Stimulated activated CD4-positive, alpha-beta T cell treated with anti-CD3 and anti-CD28 coated beads, TNF-alpha, amount 100 ng/mL, for 24 hours (primary cell): ENCODE measurements around the gene C1orf21.

ENCODE experiments used
- DNase-seq, 3 experiments: peaks; one replicate each; pipeline ENCODE4 v3.0.0-alpha.2; 2020; ENCODE audit warnings: low read depth in 3 of 3

C1orf21 gene

DNA sequence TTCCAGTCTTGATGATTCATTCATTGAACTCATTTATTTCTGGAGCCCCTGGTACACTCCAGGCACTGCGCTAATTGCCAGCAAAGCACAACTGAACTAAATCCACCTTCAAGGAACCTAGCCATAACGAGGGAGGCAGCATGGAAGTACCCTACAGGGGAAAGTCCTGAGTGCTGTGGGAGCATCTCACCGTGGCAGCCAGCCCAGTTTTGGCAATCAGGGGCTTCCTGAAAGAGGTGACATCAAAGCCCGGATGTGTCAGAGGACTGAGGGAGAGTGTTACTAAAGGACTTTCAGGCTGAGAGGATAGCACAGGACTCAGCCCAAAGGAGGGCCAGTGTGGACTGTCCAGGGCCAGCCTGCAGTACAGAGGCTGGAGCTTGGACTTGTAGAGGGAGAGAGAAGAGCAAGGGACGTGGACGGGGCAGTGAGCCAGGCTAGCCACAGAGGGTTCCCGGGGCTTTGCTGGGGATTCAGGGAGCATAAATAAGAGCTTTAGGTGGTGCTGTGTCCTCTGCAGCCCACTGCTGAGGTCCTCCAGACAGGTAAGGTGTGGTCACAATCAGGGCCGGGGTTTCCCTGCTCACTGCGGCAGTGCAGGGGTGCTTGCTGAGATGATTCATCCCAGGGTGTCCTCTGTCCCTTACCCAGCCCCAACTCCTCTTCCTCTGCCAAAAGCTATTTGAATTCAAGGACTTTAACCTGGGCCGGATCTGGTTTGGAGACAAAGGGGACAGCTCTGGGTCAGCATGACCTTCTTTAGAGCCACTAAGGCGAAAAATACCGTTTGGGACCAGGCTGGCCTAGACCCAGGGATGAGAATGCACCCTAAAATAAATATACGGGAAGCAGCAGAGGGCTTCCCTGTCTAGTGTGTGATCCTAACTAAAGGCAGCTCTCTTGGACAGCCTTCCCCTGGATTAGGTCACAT lies 239.5 kb downstream of the C1orf21 start:
- no peak for DNase-seq

DNA sequence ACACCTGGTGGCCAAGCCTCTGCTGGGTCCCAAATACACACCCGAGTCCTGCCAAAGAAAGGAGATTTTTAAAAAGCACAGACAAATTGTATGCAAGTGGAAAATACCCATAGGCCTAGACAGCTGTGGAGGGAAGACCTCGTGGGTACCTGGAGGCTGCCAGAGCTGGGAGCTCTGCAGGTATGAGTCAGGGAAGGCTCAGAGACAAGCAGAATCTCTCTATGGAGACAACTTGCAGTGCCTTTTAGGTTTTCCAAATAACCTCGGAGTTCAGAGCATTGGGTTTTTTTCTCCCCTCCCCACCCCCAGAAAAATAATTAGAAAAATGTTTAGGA lies 240.1 kb downstream of the C1orf21 start:
- DNase-seq, result no peak

DNA sequence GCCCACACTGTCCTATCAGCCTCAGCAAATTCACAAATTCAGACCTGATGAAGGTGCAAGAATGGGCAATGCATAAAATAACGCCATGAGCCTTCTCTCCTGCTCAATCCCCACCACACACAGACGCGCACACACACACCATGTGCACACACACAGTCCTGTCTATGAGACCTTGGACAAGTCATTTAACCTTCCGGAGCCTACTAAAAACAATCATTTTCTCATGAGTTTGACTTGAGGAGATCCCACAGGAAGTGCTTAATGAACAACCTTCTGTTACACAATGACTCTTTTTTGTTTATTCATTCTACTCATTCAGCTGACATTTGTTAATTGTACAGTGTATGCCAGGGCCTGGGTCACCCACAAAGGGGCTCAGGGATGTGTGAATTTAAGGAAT lies 242.4 kb downstream of the C1orf21 start:
- DNase-seq, result no peak

DNA sequence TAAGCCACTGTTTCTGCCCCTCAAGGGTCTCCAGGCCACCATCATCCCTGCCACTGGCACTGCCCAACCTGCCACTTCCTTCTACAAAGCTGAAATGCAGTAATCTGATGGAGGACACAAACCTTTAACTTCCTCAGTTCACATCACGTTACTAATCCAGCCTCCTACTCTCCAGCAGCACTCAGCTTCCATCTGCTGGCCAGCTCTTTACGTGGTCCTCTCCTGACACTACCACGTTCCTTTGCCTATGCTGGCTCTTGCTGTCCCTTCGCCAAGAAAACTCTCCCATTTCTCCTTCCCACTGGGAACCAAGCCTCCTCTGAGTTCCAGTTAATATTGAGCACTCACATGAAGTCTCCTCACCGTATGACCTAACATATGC lies 243.8 kb downstream of the C1orf21 start:
- DNase-seq, result no peak

DNA sequence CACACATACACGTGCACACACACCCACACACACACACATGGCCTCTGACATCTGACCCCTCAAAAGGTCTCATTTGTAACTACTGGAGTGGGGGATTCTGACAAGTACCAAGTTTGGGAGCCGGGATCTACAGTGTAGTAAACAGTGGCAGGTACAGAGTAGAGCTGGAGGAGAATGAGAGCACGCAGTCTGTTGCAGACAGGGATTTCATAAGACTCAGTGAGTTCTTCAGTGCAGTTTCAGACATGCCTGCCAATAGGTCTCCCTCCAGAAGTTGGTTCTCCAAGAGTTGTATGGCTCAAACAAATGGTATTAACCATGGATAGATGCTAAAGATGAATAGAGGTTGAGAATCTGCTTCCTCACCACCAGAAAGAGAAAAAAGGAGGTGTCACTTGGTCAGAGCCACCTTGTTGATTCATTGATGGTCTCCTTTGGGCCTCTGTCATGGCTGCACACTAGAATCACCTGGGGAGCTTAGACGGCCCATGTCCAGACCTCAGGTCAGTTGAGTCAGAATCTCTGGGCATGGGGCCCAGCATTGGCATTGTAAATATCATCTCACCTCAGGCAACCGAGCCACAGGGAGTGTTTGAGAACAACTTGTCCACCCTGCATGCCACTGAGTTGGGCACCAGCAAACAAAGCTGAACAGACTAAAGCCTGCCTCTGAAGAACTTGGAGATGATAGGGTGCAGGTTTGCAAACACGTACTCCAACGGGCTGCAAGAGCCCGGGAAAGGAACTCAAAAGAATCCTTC lies 245.8 kb downstream of the C1orf21 start:
- no peak for DNase-seq

DNA sequence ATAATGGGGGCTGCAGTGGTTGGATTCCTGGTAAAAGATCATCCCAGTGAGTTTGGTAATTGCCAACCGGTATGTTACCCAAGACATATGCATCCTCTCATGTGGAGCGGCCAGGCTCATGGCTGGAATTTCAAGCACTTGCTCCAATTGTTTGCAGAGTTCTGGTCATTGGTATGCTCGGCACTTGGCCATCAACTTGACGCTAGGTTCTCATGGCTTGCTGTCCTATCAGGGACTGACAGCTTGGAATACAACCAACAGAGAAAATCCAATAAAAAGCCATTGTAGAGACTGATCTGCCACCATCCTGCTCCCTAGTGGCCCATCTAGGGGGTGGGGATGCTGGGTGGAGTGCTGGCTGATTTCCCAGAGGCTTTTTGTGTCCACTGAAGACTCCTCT lies 247.0 kb downstream of the C1orf21 start:
- no peak for DNase-seq

DNA sequence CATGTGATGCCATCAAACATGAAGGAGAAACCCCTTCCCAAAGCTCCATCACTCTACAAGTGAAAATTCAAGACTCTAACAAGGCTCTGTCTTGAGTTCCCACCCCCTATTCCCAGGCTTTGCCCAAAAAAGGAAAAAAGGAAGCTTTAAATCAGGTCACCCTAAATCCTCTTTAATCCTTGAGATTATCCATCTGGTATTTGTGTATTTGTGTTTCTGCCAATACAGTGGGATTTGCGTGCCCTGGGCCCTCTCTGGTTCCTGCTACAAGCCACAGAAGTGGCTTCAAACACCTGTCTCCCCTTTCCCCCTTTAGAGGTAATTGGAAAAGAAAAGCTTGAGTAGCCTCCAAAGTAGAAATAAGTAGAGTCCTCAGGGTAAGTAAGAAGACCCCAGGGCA lies 247.5 kb downstream of the C1orf21 start:
- DNase-seq, result no peak

DNA sequence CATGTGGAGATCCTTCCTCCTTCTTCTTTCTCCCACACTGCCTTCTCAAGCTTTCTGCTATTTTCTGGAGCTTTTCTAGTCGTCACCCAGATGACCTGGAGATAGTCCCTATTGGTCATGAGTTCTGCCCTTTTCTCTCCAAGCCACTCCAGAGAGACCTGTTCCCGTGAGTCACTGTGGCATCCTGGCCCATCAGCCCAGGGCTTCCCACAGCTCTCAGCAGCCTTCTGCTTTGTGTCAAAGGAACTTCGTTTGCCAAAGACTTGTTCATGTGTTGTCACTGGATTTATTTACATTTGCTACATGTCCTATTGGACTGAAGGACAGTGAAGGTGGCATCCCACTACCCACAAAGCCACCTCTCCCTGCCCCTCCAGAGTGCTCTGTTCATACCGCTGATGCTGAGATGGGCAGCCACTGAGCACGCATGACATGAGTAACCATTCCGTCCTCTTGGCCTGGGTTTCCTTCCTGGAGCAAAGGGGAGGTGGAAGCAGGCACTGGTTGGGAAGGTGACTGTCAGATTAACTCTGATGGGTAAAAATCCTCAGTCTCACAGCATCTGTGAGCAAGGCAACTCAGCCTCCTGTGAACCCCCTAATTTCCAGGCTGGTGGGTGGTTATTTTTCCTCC lies 248.6 kb downstream of the C1orf21 start:
- DNase-seq, result no peak

DNA sequence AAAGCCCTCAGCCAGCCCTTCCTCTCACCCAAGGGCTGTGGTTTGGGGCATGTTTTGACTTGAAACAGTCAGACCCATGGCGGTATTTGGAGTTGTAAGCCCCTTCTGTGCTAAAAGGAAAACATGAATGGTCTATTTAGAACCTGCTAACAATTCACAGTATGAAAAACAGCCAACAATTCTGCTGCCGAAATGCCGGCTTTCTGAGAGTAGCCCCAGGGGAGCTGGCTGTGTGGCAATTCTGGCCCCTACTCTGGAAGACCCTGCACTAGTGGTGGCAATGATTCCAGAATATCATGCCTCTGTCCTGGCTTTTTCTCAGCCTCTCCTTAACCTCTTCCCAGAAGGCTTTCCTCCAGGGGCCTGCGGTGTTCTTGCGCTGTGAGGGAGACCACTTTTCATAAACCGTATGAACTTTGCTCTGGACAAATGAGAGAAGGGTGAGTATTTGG lies 249.2 kb downstream of the C1orf21 start:
- DNase-seq, result no peak

DNA sequence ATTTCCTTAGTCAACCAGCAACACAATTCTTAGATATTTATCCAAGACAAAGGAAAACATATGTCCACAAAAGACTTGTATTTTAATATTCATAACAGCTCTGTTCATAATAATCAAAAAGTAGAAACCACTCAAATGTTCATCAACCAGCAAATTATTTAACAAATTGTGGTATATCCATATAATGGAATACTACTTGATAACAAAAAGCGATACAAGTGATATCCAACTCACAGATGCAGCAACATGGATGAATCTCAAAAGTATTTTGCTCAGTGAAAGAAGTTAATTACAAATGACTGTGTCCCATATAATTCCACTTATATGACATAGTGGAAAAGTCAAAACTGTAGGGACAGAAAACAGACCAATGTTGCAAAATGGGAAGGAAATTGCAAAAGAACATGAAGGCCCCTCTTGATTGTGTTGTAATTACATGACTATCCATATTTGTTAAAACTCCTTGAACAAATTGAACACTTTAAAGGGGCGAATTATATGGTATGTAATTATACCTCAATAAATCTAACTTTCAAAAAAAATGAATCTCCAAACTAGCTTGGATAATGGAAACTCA lies 250.9 kb downstream of the C1orf21 start:
- no peak for DNase-seq

DNA sequence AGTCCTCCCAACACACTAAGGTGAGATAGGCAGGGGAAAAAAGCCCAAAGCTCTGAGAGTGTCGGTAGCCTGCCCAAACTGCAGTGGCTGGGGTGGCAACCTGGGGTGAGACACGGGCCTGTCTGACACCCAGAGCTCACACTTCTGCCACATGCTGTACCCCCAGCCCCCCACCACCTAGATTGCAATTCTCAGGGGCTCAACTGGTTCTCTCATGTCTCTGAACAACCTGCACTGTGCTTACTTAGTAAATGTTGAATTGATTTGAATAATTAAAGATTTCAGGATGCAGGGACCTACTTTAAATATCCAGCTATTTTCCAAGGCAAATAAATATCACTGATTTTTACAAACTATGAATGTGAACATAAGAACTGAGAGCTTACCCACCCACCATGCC lies 252.4 kb downstream of the C1orf21 start:
- no peak for DNase-seq

DNA sequence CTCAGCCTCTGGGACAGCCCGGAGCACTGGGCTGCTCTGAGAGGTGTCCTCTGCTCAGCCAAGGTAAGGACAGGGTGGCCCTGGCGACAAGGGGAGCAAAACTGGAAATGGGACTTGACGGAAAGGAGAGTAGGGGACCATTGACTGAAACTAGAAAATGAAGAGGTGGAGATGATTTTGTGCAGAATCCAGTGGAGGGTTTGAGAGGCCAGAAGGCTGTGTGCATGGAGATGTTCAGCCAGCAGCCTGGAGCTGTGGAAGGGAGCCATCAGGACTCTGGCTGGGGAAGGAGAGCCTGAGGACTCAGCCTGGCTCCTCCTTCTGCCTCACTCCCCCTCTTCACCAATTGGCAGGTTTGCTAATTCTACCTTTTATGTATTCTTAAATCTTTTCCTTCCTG lies 253.7 kb downstream of the C1orf21 start:
- DNase-seq, result no peak

DNA sequence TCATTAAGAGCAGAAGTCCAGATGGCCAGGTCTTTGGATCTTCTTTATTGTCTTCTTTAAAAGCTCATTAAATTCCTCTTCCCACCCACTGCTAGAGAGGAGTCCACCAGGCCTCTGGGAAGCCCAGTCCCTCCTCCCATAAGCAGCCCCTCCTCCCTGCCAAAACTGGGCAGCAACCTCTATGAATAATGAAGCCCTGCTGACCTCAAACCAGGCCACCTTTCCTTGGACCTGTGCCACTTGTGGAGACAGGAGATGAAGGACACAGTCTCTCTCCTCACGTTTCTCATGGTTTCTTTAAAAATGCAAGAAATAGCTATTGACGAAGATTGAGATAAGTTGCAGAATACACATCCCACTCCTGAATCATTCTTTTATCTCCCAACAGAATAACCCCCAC lies 255.1 kb downstream of the C1orf21 start:
- no peak for DNase-seq

DNA sequence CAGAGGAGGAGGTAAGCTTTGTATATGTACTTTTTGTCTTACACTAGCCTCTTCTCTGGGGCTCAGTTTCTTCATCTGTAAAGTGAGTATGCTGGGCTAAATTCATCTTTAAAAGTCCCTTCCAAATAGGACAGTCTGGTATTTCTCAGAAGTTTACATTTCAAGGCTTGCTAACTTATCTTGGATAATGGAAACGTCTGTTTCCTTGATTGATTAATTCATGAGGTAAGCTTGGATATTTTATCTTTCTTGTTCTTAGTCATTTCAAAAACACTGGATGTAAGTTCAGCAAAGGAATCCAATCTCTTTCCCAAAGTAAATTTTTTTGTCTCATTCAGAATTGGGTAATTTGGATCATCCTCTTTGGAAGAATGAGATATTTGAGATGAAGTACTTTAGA lies 256.8 kb downstream of the C1orf21 start:
- DNase-seq, result no peak

DNA sequence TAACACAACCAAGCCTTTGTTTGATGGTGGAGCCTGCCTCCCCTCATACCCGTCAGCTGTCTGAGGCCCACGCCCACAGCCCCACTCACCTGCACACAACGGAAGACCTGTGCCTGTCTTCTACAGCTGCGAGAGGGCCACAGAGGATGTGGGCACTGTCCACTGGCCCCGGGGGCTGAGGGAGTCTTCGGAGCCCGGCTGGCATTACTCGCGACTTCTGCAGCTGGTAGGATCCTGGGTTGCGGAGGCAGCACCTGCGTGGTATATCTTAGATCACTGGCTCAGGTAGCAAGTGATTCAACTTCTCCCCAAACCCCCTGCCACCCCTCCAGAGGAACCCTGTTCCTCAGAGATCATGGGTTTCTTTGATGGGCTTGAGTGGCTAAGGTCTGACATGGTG lies 257.9 kb downstream of the C1orf21 start:
- DNase-seq, result no peak

DNA sequence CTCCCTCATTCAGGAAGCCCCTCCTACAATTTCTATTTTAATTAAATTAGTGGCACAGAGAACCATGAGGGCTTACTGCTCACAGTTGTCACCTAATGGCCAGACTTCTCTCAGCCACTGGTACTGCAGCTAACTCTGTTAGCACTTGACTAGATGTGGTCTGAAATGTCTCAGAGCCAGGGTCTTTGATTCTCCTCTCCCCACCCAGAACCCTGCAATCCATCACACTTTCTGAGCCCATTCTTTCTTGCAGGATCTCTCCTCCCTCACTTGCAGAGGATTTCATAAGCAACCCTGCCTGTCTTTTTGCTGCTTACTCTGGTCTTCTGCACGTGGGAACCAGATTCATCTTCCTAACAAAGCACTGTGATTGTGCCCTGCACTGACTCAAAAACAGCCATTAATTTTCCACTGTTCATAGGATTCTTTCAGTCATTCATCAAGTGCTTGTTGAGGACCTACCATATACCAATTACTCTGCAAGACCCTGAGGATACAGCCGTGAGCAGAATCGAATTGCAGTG lies 259.4 kb downstream of the C1orf21 start:
- DNase-seq, result no peak

DNA sequence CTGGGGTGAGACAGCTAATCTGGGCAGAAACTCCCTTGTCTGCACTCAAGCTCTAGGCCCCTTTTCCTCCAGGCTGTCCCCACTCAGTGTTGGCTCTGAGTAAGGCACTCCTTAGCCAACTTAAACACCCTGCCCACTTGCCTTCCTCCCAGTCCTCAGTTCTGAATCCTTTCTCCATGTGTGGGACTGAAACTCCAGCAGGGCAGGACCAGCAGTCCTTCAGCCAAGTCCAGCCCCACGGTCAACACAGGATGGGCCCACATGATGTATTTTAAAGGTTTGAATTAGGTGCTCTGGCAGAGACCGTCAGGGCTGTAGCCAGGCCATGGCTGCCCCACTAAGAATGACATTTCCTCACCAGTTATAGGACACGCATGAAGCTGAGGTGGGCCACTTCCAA lies 260.0 kb downstream of the C1orf21 start:
- DNase-seq, result no peak

DNA sequence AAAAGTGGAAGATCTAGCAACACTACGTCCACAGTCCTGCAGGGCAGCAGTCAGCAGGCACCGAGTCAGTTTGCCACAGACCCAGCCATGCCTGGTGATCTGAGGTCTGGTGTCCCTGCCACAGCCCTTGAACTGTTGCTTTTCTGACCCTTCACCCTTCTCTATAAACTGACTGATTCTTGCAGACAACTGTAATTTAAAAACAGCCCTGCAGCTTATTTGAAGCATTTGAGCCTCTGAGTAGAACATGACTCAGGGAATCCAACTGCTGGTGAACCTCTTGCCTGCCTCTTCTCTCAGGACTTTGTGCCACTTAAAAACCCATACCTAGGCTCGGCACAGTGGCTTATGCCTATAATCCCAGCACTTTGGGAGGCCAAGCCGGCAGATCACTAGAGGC lies 260.6 kb downstream of the C1orf21 start:
- no peak for DNase-seq

DNA sequence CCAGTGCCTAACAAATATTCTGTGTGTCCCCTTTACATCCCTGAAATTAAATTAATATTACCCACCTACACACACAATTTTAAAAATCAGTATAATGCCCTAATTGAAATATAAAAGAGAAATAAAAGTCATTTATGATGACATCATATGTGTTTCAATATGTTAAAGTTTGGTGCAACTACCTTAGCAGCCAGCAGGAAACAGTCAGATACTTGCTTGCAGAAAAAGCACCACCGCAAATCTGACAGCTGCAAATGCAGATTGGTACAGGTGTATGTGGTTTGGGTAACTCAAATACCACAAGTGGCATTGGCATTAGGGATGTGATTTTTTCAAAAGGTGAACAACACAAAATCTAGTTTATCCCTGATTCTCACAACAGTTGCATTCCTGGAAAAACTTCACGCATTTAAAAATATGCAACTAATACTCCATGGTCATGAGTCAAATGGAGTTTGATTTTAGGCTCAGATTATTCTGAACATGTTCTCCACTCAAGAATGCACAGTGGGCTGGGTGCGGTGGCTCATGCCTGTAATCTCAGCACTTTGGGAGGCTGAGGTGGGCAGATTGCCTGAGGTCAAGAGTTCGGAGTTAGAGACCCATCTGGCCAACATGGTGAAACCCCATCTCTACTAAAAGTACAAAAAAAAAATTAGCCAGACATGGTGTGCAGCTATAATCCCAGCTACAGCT lies 261.5 kb downstream of the C1orf21 start:
- no peak for DNase-seq

DNA sequence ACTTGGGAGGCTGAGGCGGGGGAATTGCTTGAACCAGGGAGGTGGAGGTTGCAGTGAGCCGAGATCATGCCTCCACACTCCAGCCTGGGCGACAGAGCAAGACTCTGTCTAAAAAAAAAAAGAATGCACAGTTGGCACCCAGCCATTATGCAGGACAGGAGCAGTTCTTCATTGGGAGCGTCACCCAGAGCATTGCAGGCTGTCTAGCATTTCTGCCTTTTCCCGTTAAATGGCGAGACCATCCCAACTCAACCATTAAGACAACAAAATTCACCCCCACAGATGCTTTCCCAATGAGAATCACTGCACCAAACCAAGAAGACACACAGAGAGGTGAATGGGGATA lies 262.0 kb downstream of the C1orf21 start:
- DNase-seq, result no peak

DNA sequence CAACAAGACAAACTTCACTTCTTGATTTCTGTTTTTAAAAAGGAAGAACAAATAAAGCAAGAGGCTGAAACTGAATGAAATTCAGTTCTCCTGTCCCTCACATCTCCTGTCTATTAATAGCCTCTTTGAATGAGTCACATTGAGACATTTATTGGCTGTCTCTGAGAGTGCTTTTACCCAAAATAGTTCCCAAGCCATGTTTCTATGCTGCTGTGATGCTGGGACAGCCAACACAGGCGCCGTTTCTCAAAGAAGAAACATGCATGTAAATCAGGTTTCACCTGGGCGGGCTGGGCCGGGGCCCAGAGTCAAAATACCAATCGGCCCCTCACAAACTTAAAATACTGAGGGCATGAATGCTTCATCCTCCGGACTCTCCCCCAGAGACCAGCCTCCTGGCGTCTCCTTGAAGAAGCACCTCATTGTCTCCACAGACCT lies 262.6 kb downstream of the C1orf21 start:
- no peak for DNase-seq
